Small intestine (tissue), 7 donors: Measurements from ENCODE around the gene TAMALIN. TPM values are rescaled to one million over a fixed set of nuclear protein-coding genes. Genes with fewer than 3 reads are reported as not detected.

Source experiments
- DNase-seq, 2 donors: peaks; one replicate each; pipeline versions ENCODE4 v3.0.0 to v3.0.0-alpha.2; 2013
- FAIRE-seq: peaks from 2 replicates; lab custom pipeline; 2012; peaks lifted over from hg19 to GRCh38; lab: Jason Lieb, UNC
- H3K27ac ChIP-seq, 3 donors: one replicate each; pipeline ENCODE4 v1.5.1; 2013; ENCODE audit warnings: low read length in 2 of 3, mild to moderate bottlenecking in 2 of 3, control low read depth in 1 of 3, inconsistent platforms in 1 of 3, low read depth in 1 of 3, moderate library complexity in 1 of 3
- H3K27me3 ChIP-seq, 3 donors: one replicate each; pipeline ENCODE4 v1.6.1; 2013; ENCODE audit warnings: low read length in 3 of 3, inconsistent platforms in 1 of 3; ENCODE audit not compliant: control insufficient read depth in 3 of 3, insufficient read depth in 3 of 3
- H3K36me3 ChIP-seq, 3 donors: one replicate each; pipeline ENCODE4 v1.6.1; 2013; ENCODE audit warnings: low read length in 3 of 3, inconsistent platforms in 1 of 3, low read depth in 1 of 3, mild to moderate bottlenecking in 1 of 3, moderate library complexity in 1 of 3; ENCODE audit not compliant: control insufficient read depth in 3 of 3, insufficient read depth in 2 of 3
- H3K4me1 ChIP-seq, 3 donors: one replicate each; pipeline ENCODE4 v1.6.1; 2013; ENCODE audit warnings: low read length in 2 of 3, inconsistent platforms in 1 of 3, low read depth in 1 of 3, mild to moderate bottlenecking in 1 of 3, moderate library complexity in 1 of 3; ENCODE audit not compliant: control insufficient read depth in 3 of 3, insufficient read depth in 2 of 3
- H3K4me3 ChIP-seq, 3 donors: one replicate each; pipeline ENCODE4 v1.5.1; 2013; ENCODE audit warnings: low read length in 3 of 3, control low read depth in 1 of 3, inconsistent platforms in 1 of 3, low read depth in 1 of 3, mild to moderate bottlenecking in 1 of 3, moderate library complexity in 1 of 3
- H3K9me3 ChIP-seq, 2 donors: one replicate each; pipeline ENCODE4 v1.6.1; 2013; ENCODE audit warnings: low read depth in 1 of 2, low read length in 1 of 2; ENCODE audit not compliant: control insufficient read depth in 2 of 2, insufficient read depth in 1 of 2
- WGBS, 3 donors: extraction: QIAGEN DNeasy Blood & Tissue Kit; methylation state at CpG; one replicate each; pipeline ENCODE4 v1.1.7; 2013; 5-methylcytosine and 5-hydroxymethylcytosine counted together
- polyA plus RNA-seq, 4 donors: library from polyadenylated mRNA; stranded (reverse) in 3 of 4; unstranded in 1 of 4; fragments of 200-250 nt in 3 of 4; fragments of 120-200 nt in 1 of 4; gene quantifications; one replicate each; pipeline versions ENCODE4 v1.2.1 to v1.2.3, GENCODE V29; 2013
- donor health status: healthy with polysubstance abuse.
- donor health status: control.
- donor health status: control.
- donor health status: Bipolar disorder and iron deficiency.
- donor health status: healthy.

TAMALIN gene
- polyA plus RNA-seq, 4 donors: 3.8 to 32.5 (median 10.1) TPM

- Histone ChIP-seq H3K27ac (no peak overlapping the region), H3K9me3 (no peaks in the 10 kb centered on the region), H3K36me3 (peaks cover 12 to 67% (median 22%) of the 10 kb centered on the region in 3 donors), H3K4me3 (no peak overlapping the region), H3K4me1 (no peaks in the 10 kb centered on the region), H3K27me3 (no peaks in the 10 kb centered on the region)
- DNase-seq: no peak
- no peak for FAIRE-seq
- WGBS, 3 donors: 77 to 81% (median 80%) methylated on average over 8 of the region's 8 CpGs
Observed at GRCh38 chr12:51986834-51987233, 19.9 kb upstream of the TAMALIN start.

- DNase-seq: no peak
- Histone ChIP-seq H3K4me1 (no peaks in the 10 kb centered on the region), H3K36me3 (peaks cover 4 to 73% (median 28%) of the 10 kb centered on the region in 3 donors), H3K27ac (no peak overlapping the region), H3K27me3 (no peaks in the 10 kb centered on the region), H3K9me3 (no peaks in the 10 kb centered on the region), H3K4me3 (no peak overlapping the region)
- no peak for FAIRE-seq
- 88 to 95% (median 94%) methylated on average over 5 of the region's 5 CpGs for WGBS, 3 donors
Observed at GRCh38 chr12:51992246-51992645, 14.5 kb upstream of the TAMALIN start.

- H3K27ac ChIP-seq: no peak overlapping the region
- H3K27me3 ChIP-seq: no peaks in the 10 kb centered on the region
- 92 to 94% (median 92%) methylated on average over 11 to 17 of the region's 17 CpGs for WGBS, 3 donors
- H3K9me3 ChIP-seq: no peaks in the 10 kb centered on the region
- H3K4me1 ChIP-seq: no peaks in the 10 kb centered on the region
- no peak for FAIRE-seq
- no peak for DNase-seq
- peaks cover 4 to 68% (median 28%) of the 10 kb centered on the region in 3 donors for H3K36me3 ChIP-seq
- H3K4me3 ChIP-seq: no peak overlapping the region
Observed at GRCh38 chr12:51994539-51994820, 12.3 kb upstream of the TAMALIN start.

GRCh38 chr12:51994959-51995358 lies 11.8 kb upstream of the TAMALIN start:
- no peak overlapping the region for H3K27ac ChIP-seq
- no peak for DNase-seq
- no peaks in the 10 kb centered on the region for H3K9me3 ChIP-seq
- H3K4me3 ChIP-seq: no peak overlapping the region
- H3K4me1 ChIP-seq: no peaks in the 10 kb centered on the region
- H3K36me3 ChIP-seq: peaks cover 4 to 65% (median 28%) of the 10 kb centered on the region in 3 donors
- H3K27me3 ChIP-seq: no peaks in the 10 kb centered on the region
- 81 to 90% (median 87%) methylated on average over 4 of the region's 4 CpGs for WGBS, 3 donors
- no peak for FAIRE-seq

- WGBS, 3 donors: 75 to 86% (median 80%) methylated on average over 5 of the region's 5 CpGs
- Histone ChIP-seq H3K4me1 (no peaks in the 10 kb centered on the region), H3K27me3 (no peaks in the 10 kb centered on the region), H3K27ac (no peak overlapping the region), H3K4me3 (no peak overlapping the region), H3K9me3 (no peaks in the 10 kb centered on the region), H3K36me3 (peaks cover 2 to 58% (median 24%) of the 10 kb centered on the region in 3 donors)
- DNase-seq: no peak
- no peak for FAIRE-seq
Observed at GRCh38 chr12:51997136-51997535, 9.6 kb upstream of the TAMALIN start.

- no peak overlapping the region for H3K4me3 ChIP-seq
- 88 to 90% (median 89%) methylated on average over 8 of the region's 8 CpGs for WGBS, 3 donors
- DNase-seq: no peak
Observed at GRCh38 chr12:52003016-52003550, 3.7 kb upstream of the TAMALIN start.

GRCh38 chr12:52003591-52003990 lies 3.2 kb upstream of the TAMALIN start:
- Histone ChIP-seq H3K4me3 (no peak overlapping the region), H3K36me3 (peaks cover 0 to 17% (median 0%) of the 10 kb centered on the region in 3 donors), H3K4me1 (peaks cover 0 to 3% (median 0%) of the 10 kb centered on the region in 3 donors), H3K9me3 (no peaks in the 10 kb centered on the region), H3K27me3 (peaks cover 0 to 34% (median 0%) of the 10 kb centered on the region in 3 donors), H3K27ac (no peak overlapping the region)
- FAIRE-seq: no peak
- DNase-seq: no peak
- 65 to 77% (median 73%) methylated on average over 6 of the region's 6 CpGs for WGBS, 3 donors

More at GRCh38 chr12:52003016-52003550, 3.7 kb upstream of the TAMALIN start:
- Histone ChIP-seq H3K4me1 (peaks cover 0 to 3% (median 0%) of the 10 kb centered on the region in 3 donors), H3K9me3 (no peaks in the 10 kb centered on the region), H3K36me3 (peaks cover 0 to 16% (median 0%) of the 10 kb centered on the region in 3 donors), H3K27me3 (peaks cover 0 to 29% (median 0%) of the 10 kb centered on the region in 3 donors), H3K27ac (no peak overlapping the region)
- FAIRE-seq: no peak

- H3K4me1 ChIP-seq: peaks cover 0 to 5% (median 0%) of the 10 kb centered on the region in 3 donors
- DNase-seq (peak; percentile 59 to 62), FAIRE-seq (no peak)
Observed at GRCh38 chr12:52004042-52004648, 2.6 kb upstream of the TAMALIN start.

More at GRCh38 chr12:52004042-52004648, 2.6 kb upstream of the TAMALIN start:
- H3K9me3 ChIP-seq: no peaks in the 10 kb centered on the region
- no peak overlapping the region for H3K27ac ChIP-seq
- 42 to 57% (median 43%) methylated on average over 5 of the region's 5 CpGs for WGBS, 3 donors
- H3K36me3 ChIP-seq: peaks cover 0 to 21% (median 0%) of the 10 kb centered on the region in 3 donors
- no peak overlapping the region for H3K4me3 ChIP-seq
- H3K27me3 ChIP-seq: peaks cover 0 to 37% (median 0%) of the 10 kb centered on the region in 3 donors
